ENCODE results near the gene BOK. TPM values are rescaled to one million over a fixed set of nuclear protein-coding genes. Genes with fewer than 3 reads are reported as not detected.
A peak's percentile ranks its signal among the peaks of the same experiment; 100 is the strongest.

BOK gene
- total and polyA plus RNA-seq, 2 of the 13 experiments (the other 11 are each of a cell fraction or from before 2014, with no cell fraction given) = 35.5 to 39.2 TPM

DNA sequence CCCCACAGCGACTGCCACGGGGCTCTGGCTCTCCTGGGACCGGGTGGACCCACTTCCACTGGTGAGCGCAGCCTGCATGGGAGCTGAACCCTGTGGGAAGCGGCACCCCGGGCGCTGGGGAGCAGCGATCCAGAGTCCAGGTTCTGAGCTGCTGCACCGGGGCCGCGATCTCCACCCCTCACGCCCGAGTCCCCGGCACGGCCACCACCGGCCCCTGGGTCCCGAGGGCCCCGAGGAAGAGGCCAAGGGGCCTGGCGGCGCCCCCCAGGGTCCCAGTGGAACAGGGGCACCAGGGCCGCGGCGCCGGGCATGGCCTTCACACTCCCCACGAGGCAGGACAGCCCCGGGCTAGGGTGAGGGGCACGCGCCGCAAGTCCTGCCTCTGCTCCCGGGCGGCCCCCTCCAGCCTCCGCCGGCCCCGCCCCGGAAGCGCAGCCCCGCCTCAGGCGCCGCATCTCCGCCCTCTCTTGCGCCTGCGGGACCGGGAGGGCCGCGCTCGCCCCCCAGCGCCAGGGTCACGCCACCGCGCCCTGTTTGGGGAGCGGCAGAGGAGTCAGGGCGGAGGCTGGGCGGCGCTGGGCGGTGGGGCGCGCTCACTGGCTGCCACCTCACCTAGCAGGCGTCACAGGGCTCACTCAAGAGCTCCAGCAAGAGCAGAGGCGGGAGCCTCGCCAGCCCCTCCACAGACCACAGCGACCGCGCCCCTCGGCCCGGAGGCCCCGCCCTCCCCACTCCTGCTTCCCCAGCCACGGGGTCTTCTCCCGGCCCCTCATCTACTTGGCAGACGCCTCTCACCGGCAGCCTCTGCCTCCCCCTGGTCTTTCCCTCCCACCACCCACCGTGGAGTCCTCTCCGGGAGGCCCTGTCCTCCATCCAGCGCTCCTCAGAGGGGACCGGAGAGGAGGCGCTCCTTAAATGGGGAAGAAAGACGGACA, 51.6 kb downstream of the BOK start (continued):
- TF ChIP-seq STAT6 (CRISPR knock-in tag; IDR thresholded peaks at IDR 0.05; ENCODE audit: borderline replicate concordance) (no peak; the same call in 1 of the 2 replicates), ZBTB40 (IDR thresholded peaks at IDR 0.05) (no peak), ZBTB40 (CRISPR knock-in tag; IDR thresholded peaks at IDR 0.05) (peak; percentile 79), NBN (conservative IDR thresholded peaks at IDR 0.05) (no peak), ZBTB25 (CRISPR knock-in tag; IDR thresholded peaks at IDR 0.05) (peak; percentile 88), FOSL2 (CRISPR knock-in tag; IDR thresholded peaks at IDR 0.05) (peak; percentile 18), HDAC2 (CRISPR knock-in tag; IDR thresholded peaks at IDR 0.05) (peak; percentile 29; the same call in 1 of the 2 replicates), CHCHD3 (CRISPR knock-in tag; IDR thresholded peaks at IDR 0.05) (no peak), NCOA2 (CRISPR knock-in tag; IDR thresholded peaks at IDR 0.05) (no peak; the same call in 1 of the 2 replicates), SRY (CRISPR knock-in tag; IDR thresholded peaks at IDR 0.05) (peak; percentile 68; the same call in 1 of the 2 replicates), IKZF4 (CRISPR knock-in tag; IDR thresholded peaks at IDR 0.05; ENCODE audit: borderline replicate concordance, low read depth, not compliant biosample characterization) (peak; percentile 17)
- TF ChIP-seq, protein P1, sequence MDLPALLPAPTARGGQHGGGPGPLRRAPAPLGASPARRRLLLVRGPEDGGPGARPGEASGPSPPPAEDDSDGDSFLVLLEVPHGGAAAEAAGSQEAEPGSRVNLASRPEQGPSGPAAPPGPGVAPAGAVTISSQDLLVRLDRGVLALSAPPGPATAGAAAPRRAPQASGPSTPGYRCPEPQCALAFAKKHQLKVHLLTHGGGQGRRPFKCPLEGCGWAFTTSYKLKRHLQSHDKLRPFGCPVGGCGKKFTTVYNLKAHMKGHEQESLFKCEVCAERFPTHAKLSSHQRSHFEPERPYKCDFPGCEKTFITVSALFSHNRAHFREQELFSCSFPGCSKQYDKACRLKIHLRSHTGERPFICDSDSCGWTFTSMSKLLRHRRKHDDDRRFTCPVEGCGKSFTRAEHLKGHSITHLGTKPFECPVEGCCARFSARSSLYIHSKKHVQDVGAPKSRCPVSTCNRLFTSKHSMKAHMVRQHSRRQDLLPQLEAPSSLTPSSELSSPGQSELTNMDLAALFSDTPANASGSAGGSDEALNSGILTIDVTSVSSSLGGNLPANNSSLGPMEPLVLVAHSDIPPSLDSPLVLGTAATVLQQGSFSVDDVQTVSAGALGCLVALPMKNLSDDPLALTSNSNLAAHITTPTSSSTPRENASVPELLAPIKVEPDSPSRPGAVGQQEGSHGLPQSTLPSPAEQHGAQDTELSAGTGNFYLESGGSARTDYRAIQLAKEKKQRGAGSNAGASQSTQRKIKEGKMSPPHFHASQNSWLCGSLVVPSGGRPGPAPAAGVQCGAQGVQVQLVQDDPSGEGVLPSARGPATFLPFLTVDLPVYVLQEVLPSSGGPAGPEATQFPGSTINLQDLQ (CRISPR knock-in tag; IDR thresholded peaks at IDR 0.05) = peak; percentile 63; the same call in 1 of the 2 replicates
